ENCODE measurements around the gene IL27RA.

GRCh38 chr19:14085309-14085995 is 53.9 kb downstream of the IL27RA start, which contains the start of gene C19orf67:
- TF ChIP-seq ELF1 (IDR thresholded peaks at IDR 0.05; ENCODE audit: borderline replicate concordance, low read depth) (no peak), RAD21 (IDR thresholded peaks at IDR 0.05; ENCODE audit: low read depth) (no peak), POLR2A (IDR thresholded peaks at IDR 0.05; ENCODE audit: borderline replicate concordance, extremely low read depth, insufficient read depth, insufficient read length) (no peak), CTCF (IDR thresholded peaks at IDR 0.05 in 2 of 3, conservative IDR thresholded peaks at IDR 0.05 in 1 of 3; ENCODE audit: borderline replicate concordance in 1 of 3, insufficient read depth in 1 of 3, low read depth in 2 of 3, low read length in 2 of 3) (no peak), ZFX (IDR thresholded peaks at IDR 0.05) (no peak), CEBPB (IDR thresholded peaks at IDR 0.05; ENCODE audit: low read depth) (no peak), FOSL1 (IDR thresholded peaks at IDR 0.05; ENCODE audit: low read depth) (no peak), MAX (IDR thresholded peaks at IDR 0.05) (no peak), SIN3A (IDR thresholded peaks at IDR 0.05; ENCODE audit: low read depth) (no peak), ZNF274 (IDR thresholded peaks at IDR 0.05; ENCODE audit: low read depth, low read length) (no peak), POLR2AphosphoS5 (IDR thresholded peaks at IDR 0.05; ENCODE audit: low read depth, low read length) (no peak), ZBTB33 (IDR thresholded peaks at IDR 0.05; ENCODE audit: extremely low read depth, insufficient replicate concordance, low read length) (no peak)

Measured in HCT116 (cell line).